Smooth muscle cell of the brain vasculature (primary cell): ENCODE results near the gene AEBP1.

ENCODE experiments used
- DNase-seq: peaks from one replicate; pipeline ENCODE4 v3.0.0-alpha.2; 2012; ENCODE audit warnings: low read depth, low spot score

AEBP1 gene

GRCh38 chr7:44154703-44155102, 50.6 kb downstream of the AEBP1 start:
- no peak for DNase-seq

- DNase-seq: no peak
These were observed 51.3 kb downstream of the AEBP1 start for GRCh38 chr7:44155191-44156185.

- DNase-seq: no peak
These were observed 52.4 kb downstream of the AEBP1 start for GRCh38 chr7:44156453-44157010.

- no peak for DNase-seq
These were observed 53.3 kb downstream of the AEBP1 start for GRCh38 chr7:44157116-44158080.

- DNase-seq: no peak
These were observed 54.1 kb downstream of the AEBP1 start for GRCh38 chr7:44158096-44158872.

- no peak for DNase-seq
These were observed 54.9 kb downstream of the AEBP1 start for GRCh38 chr7:44158873-44159631.

GRCh38 chr7:44159824-44160630, 55.9 kb downstream of the AEBP1 start:
- no peak for DNase-seq

GRCh38 chr7:44161371-44161770, 57.2 kb downstream of the AEBP1 start:
- DNase-seq: no peak

GRCh38 chr7:44162179-44162578, 58.0 kb downstream of the AEBP1 start:
- no peak for DNase-seq

GRCh38 chr7:44162785-44163395, 58.7 kb downstream of the AEBP1 start:
- no peak for DNase-seq

- peak; percentile 24 for DNase-seq
These were observed 59.4 kb downstream of the AEBP1 start for GRCh38 chr7:44163591-44163990.
